Measurements from ENCODE around the gene ERP27.

GRCh38 chr12:14948672-14949071 is 10.3 kb upstream of the ERP27 start:
- TF ChIP-seq SUZ12 (IDR thresholded peaks at IDR 0.05) (no peak), TARDBP (IDR thresholded peaks at IDR 0.05) (no peak), FOXA1 (IDR thresholded peaks at IDR 0.05) (no peak), BHLHE40 (IDR thresholded peaks at IDR 0.05; ENCODE audit: borderline replicate concordance) (no peak), PKNOX1 (IDR thresholded peaks at IDR 0.05) (no peak), FOXM1 (IDR thresholded peaks at IDR 0.05; ENCODE audit: borderline replicate concordance) (no peak), FOXK2 (IDR thresholded peaks at IDR 0.05) (no peak), ELF4 (IDR thresholded peaks at IDR 0.05) (no peak), HDGF (IDR thresholded peaks at IDR 0.05; ENCODE audit: borderline replicate concordance) (no peak), CTBP1 (IDR thresholded peaks at IDR 0.05; ENCODE audit: borderline replicate concordance) (no peak), NFRKB (IDR thresholded peaks at IDR 0.05) (no peak), LEF1 (IDR thresholded peaks at IDR 0.05; ENCODE audit: borderline replicate concordance) (no peak), ZNF384 (IDR thresholded peaks at IDR 0.05) (no peak)
